ENCODE measurements around the gene RSPH10B2. TPM values are rescaled to one million over a fixed set of nuclear protein-coding genes. Genes with fewer than 3 reads are reported as not detected.
"Not testable (repeated sequence)": the region's sequence is repeated elsewhere in the genome, so short reads cannot be mapped to it uniquely, and the experiment has no call there.

RSPH10B2 gene
- total RNA-seq (0.22 TPM), polyA plus RNA-seq (ENCODE audit: insufficient read depth, low read depth, low replicate concordance) (not detected)
- long read RNA-seq, donor 1, partial matches to known transcripts, result 0 of 6 reads
- long read RNA-seq, donor 1, other reads (novel, unspliced or antisense), result 6 of 6 reads
- long read RNA-seq, donor 2, result 0 reads
- long read RNA-seq, donor 3, partial matches to known transcripts, result 21 of 35 reads
- long read RNA-seq, donor 3, other reads (novel, unspliced or antisense), result 14 of 35 reads
- long read RNA-seq, donor 4, partial matches to known transcripts, result 16 of 43 reads
- long read RNA-seq, donor 4, other reads (novel, unspliced or antisense), result 27 of 43 reads
- long read RNA-seq, donor 5, result 0 reads
- long read RNA-seq, donor 6, result 0 reads
- long read RNA-seq, donor 7, result 0 reads
- long read RNA-seq, donor 8, result 0 reads
- long read RNA-seq, donor 9, result 0 reads
- long read RNA-seq, donor 10, result 0 reads

DNA sequence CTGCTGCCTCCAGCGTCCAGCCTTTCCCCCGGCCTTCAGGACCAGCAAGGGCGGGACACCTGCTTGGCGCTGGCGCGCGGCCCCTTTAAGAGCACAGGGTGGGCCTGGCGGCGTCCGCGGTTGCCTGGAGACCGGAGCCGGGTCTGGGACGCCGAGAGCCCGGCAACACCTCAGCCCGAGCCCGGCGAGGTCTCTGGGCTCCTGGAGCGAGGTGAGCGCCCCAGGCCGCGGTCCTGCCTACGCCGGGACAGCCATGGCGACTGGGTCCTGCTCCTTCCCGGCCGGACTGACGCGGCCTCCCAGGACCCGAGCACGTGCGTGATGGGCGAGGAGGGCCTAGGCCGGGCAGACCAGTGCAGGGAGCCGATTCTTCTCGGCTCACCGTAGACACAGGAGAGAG, at the start of gene RSPH10B2:
Gene RSPH10B2, plus strand, starts transcription at position 140 of the 400 bp plus-strand sequence. CDS start 3,575 bp downstream, outside the sequence.
- FAIRE-seq; H3K9me3 ChIP-seq (ENCODE audit: control insufficient read depth in 2 of 3, insufficient read depth in 1 of 3, low read length in 3 of 3); H3K4me3 ChIP-seq (ENCODE audit: low read length in 3 of 3); H3K9ac ChIP-seq (ENCODE audit: low read length in 3 of 3); H3K27me3 ChIP-seq (ENCODE audit: control insufficient read depth, insufficient read depth, low read length); intact Hi-C loops (cut with DNase I); H3K27ac ChIP-seq (ENCODE audit: low read depth in 2 of 2, low read length in 2 of 2); H3K36me3 ChIP-seq (ENCODE audit: control insufficient read depth in 2 of 3, insufficient read depth in 3 of 3, low read length in 3 of 3); H3K4me1 ChIP-seq (ENCODE audit: control insufficient read depth in 2 of 3, insufficient read depth in 2 of 3, low read depth in 1 of 3, low read length in 3 of 3): not testable (repeated sequence)
- DNase-seq, result peak in 2 of 5 donors; percentile 28 to 71

GRCh38 chr7:6705959-6706665, 47.8 kb upstream of the RSPH10B2 start:
- intact Hi-C loops (cut with DNase I), result no loop called here
- DNase-seq (peak; percentile 39 to 86 (median 62)), FAIRE-seq (no peak)
- H3K27ac ChIP-seq (ENCODE audit: low read depth in 2 of 2, low read length in 2 of 2), result peak overlapping the region; percentile 82 to 86
- H3K9me3 ChIP-seq (ENCODE audit: control insufficient read depth in 2 of 3, insufficient read depth in 1 of 3, low read length in 3 of 3), result peaks cover 0 to 4% (median 0%) of the 10 kb centered on the region in 3 donors
- H3K4me3 ChIP-seq (ENCODE audit: low read length in 3 of 3), result peak overlapping the region; percentile 75 to 89 (median 88)
- peak overlapping the region; percentile 86 to 96 (median 86) for H3K9ac ChIP-seq (ENCODE audit: low read length in 3 of 3)
- H3K27me3 ChIP-seq (ENCODE audit: control insufficient read depth, insufficient read depth, low read length), result no peaks in the 10 kb centered on the region
- H3K4me1 ChIP-seq (ENCODE audit: control insufficient read depth in 2 of 3, insufficient read depth in 2 of 3, low read depth in 1 of 3, low read length in 3 of 3), result peaks cover 0 to 12% (median 6%) of the 10 kb centered on the region in 3 donors
- TF ChIP-seq, protein P1, sequence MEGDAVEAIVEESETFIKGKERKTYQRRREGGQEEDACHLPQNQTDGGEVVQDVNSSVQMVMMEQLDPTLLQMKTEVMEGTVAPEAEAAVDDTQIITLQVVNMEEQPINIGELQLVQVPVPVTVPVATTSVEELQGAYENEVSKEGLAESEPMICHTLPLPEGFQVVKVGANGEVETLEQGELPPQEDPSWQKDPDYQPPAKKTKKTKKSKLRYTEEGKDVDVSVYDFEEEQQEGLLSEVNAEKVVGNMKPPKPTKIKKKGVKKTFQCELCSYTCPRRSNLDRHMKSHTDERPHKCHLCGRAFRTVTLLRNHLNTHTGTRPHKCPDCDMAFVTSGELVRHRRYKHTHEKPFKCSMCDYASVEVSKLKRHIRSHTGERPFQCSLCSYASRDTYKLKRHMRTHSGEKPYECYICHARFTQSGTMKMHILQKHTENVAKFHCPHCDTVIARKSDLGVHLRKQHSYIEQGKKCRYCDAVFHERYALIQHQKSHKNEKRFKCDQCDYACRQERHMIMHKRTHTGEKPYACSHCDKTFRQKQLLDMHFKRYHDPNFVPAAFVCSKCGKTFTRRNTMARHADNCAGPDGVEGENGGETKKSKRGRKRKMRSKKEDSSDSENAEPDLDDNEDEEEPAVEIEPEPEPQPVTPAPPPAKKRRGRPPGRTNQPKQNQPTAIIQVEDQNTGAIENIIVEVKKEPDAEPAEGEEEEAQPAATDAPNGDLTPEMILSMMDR (IDR thresholded peaks at IDR 0.05; ENCODE audit: borderline replicate concordance, extremely low read depth, insufficient read depth), result no peak
- H3K36me3 ChIP-seq (ENCODE audit: control insufficient read depth in 2 of 3, insufficient read depth in 3 of 3, low read length in 3 of 3), result peaks cover 14 to 21% (median 17%) of the 10 kb centered on the region in 3 donors

- intact Hi-C loops (cut with DNase I), result no loop called here
- H3K9ac ChIP-seq (ENCODE audit: low read length in 3 of 3), result peak within 1 kb of the TSS; percentile 86 to 96 (median 86)
- no peaks in the 10 kb centered on the region for H3K27me3 ChIP-seq (ENCODE audit: control insufficient read depth, insufficient read depth, low read length)
- DNase-seq, result peak; percentile 97 to 99 (median 98)
- peak within 1 kb of the TSS; percentile 82 to 86 for H3K27ac ChIP-seq (ENCODE audit: low read depth in 2 of 2, low read length in 2 of 2)
- peak within 1 kb of the TSS; percentile 75 to 93 (median 92) for H3K4me3 ChIP-seq (ENCODE audit: low read length in 3 of 3)
- H3K36me3 ChIP-seq (ENCODE audit: control insufficient read depth in 2 of 3, insufficient read depth in 3 of 3, low read length in 3 of 3), result peaks cover 11 to 17% (median 12%) of the 10 kb centered on the region in 3 donors
- TF ChIP-seq, protein P1 (IDR thresholded peaks at IDR 0.05; ENCODE audit: borderline replicate concordance, extremely low read depth, insufficient read depth), result no peak
- peaks cover 0 to 12% (median 6%) of the 10 kb centered on the region in 3 donors for H3K4me1 ChIP-seq (ENCODE audit: control insufficient read depth in 2 of 3, insufficient read depth in 2 of 3, low read depth in 1 of 3, low read length in 3 of 3)
- peaks cover 0 to 4% (median 0%) of the 10 kb centered on the region in 3 donors for H3K9me3 ChIP-seq (ENCODE audit: control insufficient read depth in 2 of 3, insufficient read depth in 1 of 3, low read length in 3 of 3)
- FAIRE-seq, result no peak
These were observed 47.1 kb upstream of the RSPH10B2 start, which contains the start of gene ZNF12 for GRCh38 chr7:6706666-6707407. ZNF12 (minus strand) TSS chr7:6706947; CDS start chr7:6705173, 1,774 bp downstream.
